ENCODE results near the gene ADCY2. TPM values are rescaled to one million over a fixed set of nuclear protein-coding genes. Genes with fewer than 3 reads are reported as not detected.
A peak's percentile ranks its signal among the peaks of the same experiment; 100 is the strongest.

Gene ADCY2
- total RNA-seq, 1 experiment from 2014 or later: 31.3 TPM

- H3K79me1 ChIP-seq (ENCODE audit: insufficient read depth, low read depth, low read length, poor library complexity, severe bottlenecking): no peaks in the 10 kb centered on the region
- DNase-seq: no peak
- H3T11ph ChIP-seq (ENCODE audit: low read length): no peak overlapping the region
- no peak overlapping the region for H2AK5ac ChIP-seq (ENCODE audit: insufficient read length, low read length)
- H3K9ac ChIP-seq (ENCODE audit: extremely low read depth, insufficient read length, low read length): no peak overlapping the region
- H2AFZ ChIP-seq (ENCODE audit: low read length): no peak overlapping the region
- Mint-ChIP-seq H3K27me3 (ENCODE audit: low read depth) (no peaks in the 10 kb centered on the region), H3K36me3 (ENCODE audit: insufficient read depth in 1 of 3, low read depth in 3 of 3) (peaks cover 12 to 24% (median 23%) of the 10 kb centered on the region in 3 experiments; a peak in 6 of 7 replicates), H3K9me3 (no peaks in the 10 kb centered on the region), H3K27ac (peak overlapping the region in 1 of 3 experiments; percentile 20; a peak in 2 of 7 replicates), H3K4me3 (no peak overlapping the region), H3K4me1 (peaks cover 4 to 6% of the 10 kb centered on the region in 2 experiments; a peak in 3 of 4 replicates)
- no peaks in the 10 kb centered on the region for H3K4me1 ChIP-seq (ENCODE audit: insufficient read depth, low read length)
- no peak overlapping the region for H2BK12ac ChIP-seq (ENCODE audit: insufficient read length, low read depth, low read length)
- H3K4ac ChIP-seq (ENCODE audit: low read depth, low read length): no peak overlapping the region
- H3K27me3 ChIP-seq (ENCODE audit: insufficient read depth, low read length): no peaks in the 10 kb centered on the region
- H2BK120ac ChIP-seq (ENCODE audit: low read depth, low read length, poor library complexity, severe bottlenecking): no peak overlapping the region
- H4K8ac ChIP-seq (replicated peaks; ENCODE audit: insufficient read length, low read depth, low read length): no peak overlapping the region
- no peak overlapping the region for H2BK15ac ChIP-seq (ENCODE audit: low read depth, low read length)
- no peak overlapping the region for H3K56ac ChIP-seq (ENCODE audit: insufficient read length, low read depth, low read length)
- no peak overlapping the region for H3K23ac ChIP-seq (ENCODE audit: insufficient read length, low read depth, low read length)
- TF ChIP-seq CTCF (conservative IDR thresholded peaks at IDR 0.05): no peak
- WGBS (ENCODE audit: extremely low coverage, insufficient read length, low lambda C conversion rate): no CpG with 5 or more reads among the region's 6 CpGs
- H3K4me2 ChIP-seq (ENCODE audit: insufficient read depth, insufficient read length, low read length): no peak overlapping the region
- H4K5ac ChIP-seq (ENCODE audit: insufficient read length, low read depth, low read length): no peak overlapping the region
- no peaks in the 10 kb centered on the region for H4K20me1 ChIP-seq (ENCODE audit: control insufficient read depth, insufficient read depth, insufficient read length)
- no peak overlapping the region for H2BK20ac ChIP-seq (ENCODE audit: low read depth, low read length, poor library complexity, severe bottlenecking)
- no peaks in the 10 kb centered on the region for H3K23me2 ChIP-seq (ENCODE audit: insufficient read length, low read depth, low read length, poor library complexity, severe bottlenecking)
- no peaks in the 10 kb centered on the region for H3K79me2 ChIP-seq (ENCODE audit: insufficient read depth, low read length)
- H3K27ac ChIP-seq (ENCODE audit: insufficient read length, low read depth, low read length): no peak overlapping the region
- no peak overlapping the region for H3K18ac ChIP-seq (ENCODE audit: insufficient read length, low read depth, low read length)
- H3K9me3 ChIP-seq (ENCODE audit: control insufficient read depth, low read depth, low read length): no peaks in the 10 kb centered on the region
- H4K91ac ChIP-seq (ENCODE audit: insufficient read length, low read depth, low read length): no peak overlapping the region
- no peak overlapping the region for H3K14ac ChIP-seq (ENCODE audit: insufficient read depth, low read length)
- H2BK5ac ChIP-seq (ENCODE audit: insufficient read length, low read length): no peak overlapping the region
Observed at GRCh38 chr5:7714119-7714518, 318.2 kb downstream of the ADCY2 start.

All from H9 (cell line).